Epithelial cell of umbilical artery (primary cell): ENCODE results near the gene ZNF529. TPM values are rescaled to one million over a fixed set of nuclear protein-coding genes. Genes with fewer than 3 reads are reported as not detected.

ENCODE experiments used
- total RNA-seq: library from RNA; depleted of rRNA; stranded (reverse); fragments of >200 nt; gene quantifications from 2 replicates; pipeline ENCODE4 v1.2.3, GENCODE V29; 2014

ZNF529 gene
- 8.1 and 9.4 TPM in 2 replicates for total RNA-seq

DNA sequence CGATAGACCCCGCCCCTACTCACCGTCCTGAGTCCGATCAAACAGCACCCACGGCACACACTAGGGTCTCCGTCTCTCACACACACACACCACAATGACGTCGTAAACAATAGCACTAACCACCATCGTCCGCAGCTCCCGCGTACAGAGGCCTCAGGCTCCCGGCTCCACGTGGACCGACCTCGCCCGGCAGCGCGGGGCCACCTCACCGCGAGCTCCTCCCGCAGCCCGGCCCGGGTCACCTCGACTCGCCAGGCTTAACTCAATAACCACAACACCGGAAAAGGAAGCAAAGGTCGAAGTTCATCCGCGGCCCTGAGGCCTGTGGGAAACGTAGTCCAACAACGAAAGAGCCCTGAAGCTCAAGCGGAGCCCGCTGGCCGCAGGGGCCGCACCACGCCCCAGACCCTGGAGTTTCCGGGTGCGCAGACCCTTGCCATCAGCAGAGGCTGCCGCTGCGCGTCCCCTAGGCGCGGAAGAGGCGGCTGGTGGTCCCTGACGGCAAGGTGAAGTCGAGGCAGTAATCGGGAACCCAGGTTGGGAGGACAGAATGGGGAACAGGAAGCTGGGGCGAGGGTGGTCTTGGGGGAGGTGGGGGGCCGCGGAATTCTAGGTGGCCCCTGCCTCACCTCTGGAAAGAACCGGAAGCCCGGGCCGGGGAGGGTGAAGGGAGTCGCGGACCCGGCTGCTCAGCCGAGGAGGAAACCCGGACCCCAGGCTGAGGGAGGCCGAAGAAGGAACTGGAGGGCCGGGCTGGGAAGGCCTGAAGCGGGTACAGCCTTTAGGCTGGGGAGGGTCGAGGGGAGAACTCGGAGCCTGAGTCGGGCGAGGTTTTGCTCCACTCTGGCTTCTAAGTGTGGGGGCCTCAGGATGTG lies at the start of gene ZNF529:
Gene ZNF529, minus strand, starts transcription at position 273 of the 875 bp plus-strand sequence. CDS start 946 bp downstream, outside the sequence.

DNA sequence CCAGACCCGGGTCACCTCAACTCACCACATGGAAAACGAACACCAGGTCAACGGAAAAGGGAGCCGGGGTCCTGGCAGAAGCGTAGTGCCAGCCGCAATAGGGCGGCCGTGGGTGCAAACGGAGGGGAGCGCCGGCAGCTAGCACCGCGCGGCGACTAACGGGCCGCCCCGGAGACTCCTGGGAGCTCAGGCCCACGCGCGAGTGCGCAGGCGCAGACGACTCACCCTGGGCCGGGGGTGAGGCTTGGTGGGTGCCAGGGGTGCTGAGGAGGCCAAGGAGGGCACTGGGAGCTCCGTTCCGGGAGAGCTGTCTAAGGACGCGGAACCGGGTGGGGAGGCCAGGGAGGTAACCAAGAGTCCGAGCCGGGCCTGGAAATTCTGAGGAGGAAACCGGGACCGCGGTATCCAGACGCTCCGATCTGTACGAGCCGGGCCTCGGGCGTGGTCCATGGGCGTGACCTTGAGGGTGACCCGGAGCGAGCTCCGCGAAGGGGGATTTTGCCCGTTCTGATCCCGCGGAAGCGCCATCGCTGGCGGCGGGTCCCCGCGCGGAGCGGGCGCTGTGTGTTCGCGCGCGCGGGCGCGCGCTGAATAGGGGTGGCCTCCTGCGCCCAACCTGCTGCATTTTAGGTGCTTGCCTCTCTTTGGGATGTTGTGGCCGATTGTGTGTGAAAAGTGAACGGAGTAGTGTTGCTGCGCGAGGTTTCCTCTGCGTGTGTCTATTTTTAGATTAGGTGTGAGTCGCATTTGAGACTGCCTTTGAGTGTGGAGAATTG lies 32.2 kb upstream of the ZNF529 start, which contains the start of gene ZNF382:
Gene ZNF382, plus strand, starts transcription at position 213 of the 776 bp plus-strand sequence. CDS start 4,602 bp downstream, outside the sequence.

DNA sequence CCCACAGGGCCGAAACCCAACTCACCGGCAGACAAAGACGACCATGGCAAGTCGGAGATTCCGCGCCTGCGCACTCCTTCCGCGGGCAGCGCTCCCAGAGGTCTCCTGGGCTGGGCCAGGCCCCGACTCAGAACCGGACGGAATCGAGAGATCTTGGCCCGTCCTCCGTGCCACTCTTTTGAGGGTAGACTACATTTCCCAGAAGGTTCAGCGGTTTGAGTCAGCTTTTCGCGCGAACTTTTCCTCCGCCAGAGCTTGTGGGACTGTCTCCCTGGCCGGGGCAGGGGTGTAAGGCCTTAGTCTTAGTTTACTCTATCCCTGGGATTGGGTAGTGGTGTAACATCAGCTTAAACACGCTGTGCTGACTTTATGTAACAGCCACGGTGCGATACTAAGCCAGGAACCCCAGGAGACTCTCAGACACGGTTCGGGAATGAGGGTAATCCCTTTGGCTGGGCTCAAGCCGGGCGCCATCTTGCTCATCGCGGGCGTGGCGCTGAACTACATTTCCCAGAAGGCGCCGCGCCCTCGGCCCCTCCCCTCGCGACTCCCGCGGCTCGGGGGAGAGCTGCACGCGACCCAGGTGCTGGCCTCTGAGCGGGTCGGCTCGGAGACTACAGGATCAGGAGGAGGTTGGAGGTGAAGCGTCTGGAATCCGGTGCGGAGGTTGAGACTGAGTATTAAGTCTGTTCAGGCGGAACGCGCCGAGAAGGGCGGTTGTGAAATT lies 44.7 kb downstream of the ZNF529 start, which contains the start of gene ZNF260:
Gene ZNF260, minus strand, starts transcription at position 78 of the 727 bp plus-strand sequence. CDS start 13,033 bp downstream, outside the sequence.

Other genes with a start within 250 kb of the ZNF529 start
- gene ZFP14, start 194.1 kb downstream of the ZNF529 start, total RNA-seq: 1.6 and 6.1 TPM in 2 replicates
- gene ZFP82, start 154.6 kb downstream of the ZNF529 start, total RNA-seq: 4.2 and 5.3 TPM in 2 replicates
- 9.7 and 11.2 TPM in 2 replicates for gene ZNF566, start 83.7 kb downstream of the ZNF529 start, total RNA-seq
- gene ZNF260, start 45.0 kb downstream of the ZNF529 start, total RNA-seq: 15.6 and 21.7 TPM in 2 replicates
- 5.5 and 9.4 TPM in 2 replicates for gene ZNF382, start 32.0 kb upstream of the ZNF529 start, total RNA-seq
- gene ZNF461, start 93.5 kb upstream of the ZNF529 start, total RNA-seq: 5.6 and 6.2 TPM in 2 replicates
- gene ZNF567, start 114.3 kb upstream of the ZNF529 start, total RNA-seq: 5.8 and 7.5 TPM in 2 replicates
- gene ZNF850, start 199.5 kb upstream of the ZNF529 start, total RNA-seq: 3.2 and 3.9 TPM in 2 replicates